Stimulated activated naive B cell treated with anti-CD40 and anti-IgM and Interleukin-4, amounts not matched to agents 10 μg/mL and 1 μg/mL and 100 μg/mL, for 72 hours (primary cell): ENCODE data around the gene KIF2A.
A peak's percentile ranks its signal among the peaks of the same experiment; 100 is the strongest.

ENCODE experiments used
- ATAC-seq, 2 donors: fragments of 150-1000 bp; cut with Tn5 transposase; replicated peaks; 2 replicates each; pipeline ENCODE4 v1.10.0; 2021; ENCODE audit warnings: moderate library complexity in 1 of 2
- DNase-seq: peaks from one replicate; pipeline ENCODE4 v3.0.0; 2021
- H3K27ac Mint-ChIP-seq: one replicate; pipeline ENCODE4 v1.8.0; 2022; ENCODE audit warnings: mild to moderate bottlenecking, mixed read lengths
- H3K27me3 Mint-ChIP-seq, 2 donors: one replicate each; pipeline ENCODE4 v1.8.0; 2022; ENCODE audit warnings: mixed read lengths in 2 of 2
- H3K36me3 Mint-ChIP-seq, 2 donors: one replicate each; pipeline ENCODE4 v1.8.0; 2022; ENCODE audit warnings: mixed read lengths in 2 of 2, mild to moderate bottlenecking in 1 of 2
- H3K4me1 Mint-ChIP-seq, 2 donors: one replicate each; pipeline ENCODE4 v1.8.0; 2022; ENCODE audit warnings: mixed read lengths in 2 of 2, mild to moderate bottlenecking in 1 of 2
- H3K4me3 Mint-ChIP-seq, 2 donors: one replicate each; pipeline ENCODE4 v1.8.0; 2022; ENCODE audit warnings: mild to moderate bottlenecking in 2 of 2, mixed read lengths in 2 of 2, moderate library complexity in 1 of 2
- H3K9me3 Mint-ChIP-seq, 2 donors: one replicate each; pipeline ENCODE4 v1.8.0; 2022; ENCODE audit warnings: mixed read lengths in 2 of 2, mild to moderate bottlenecking in 1 of 2

KIF2A gene

DNA sequence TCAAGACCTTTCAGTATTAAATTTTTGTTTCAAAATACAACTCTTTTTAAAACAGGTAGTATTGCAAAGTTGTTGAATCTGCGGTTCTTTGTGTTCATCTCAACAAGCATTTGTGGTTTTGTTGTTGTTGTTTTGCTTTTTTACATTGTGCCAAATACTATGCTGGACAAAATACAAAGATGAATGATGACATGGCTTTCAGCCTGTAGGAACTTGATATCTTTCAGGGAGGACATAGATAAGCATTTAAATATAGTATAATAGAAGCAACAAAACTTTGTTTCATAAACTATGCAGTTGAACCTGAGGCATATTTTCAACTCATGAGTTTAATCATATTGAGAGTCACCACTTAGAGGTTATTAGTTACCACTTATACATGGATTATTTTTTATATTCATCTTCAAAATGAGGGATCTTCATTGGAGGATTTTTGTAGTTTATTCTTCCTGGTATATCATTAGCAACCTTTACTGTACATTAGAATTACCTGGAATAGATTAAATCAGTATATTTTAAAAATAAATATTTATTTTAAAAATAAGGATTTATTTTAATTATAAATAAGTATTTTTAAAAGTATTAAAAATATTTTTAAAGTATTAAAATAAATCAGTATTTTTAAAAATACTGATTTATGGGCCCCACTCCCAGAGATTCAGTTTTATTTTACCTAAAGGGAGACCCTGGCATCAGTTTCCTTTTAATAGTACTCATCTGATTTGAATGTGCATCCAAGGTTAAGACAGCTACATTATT, 42.9 kb downstream of the KIF2A start:
- no peak for DNase-seq
- H3K9me3 Mint-ChIP-seq = no peaks in the 10 kb centered on the region
- H3K27me3 Mint-ChIP-seq = no peaks in the 10 kb centered on the region
- peaks cover 2 to 5% of the 10 kb centered on the region in 2 donors for H3K4me1 Mint-ChIP-seq
- H3K27ac Mint-ChIP-seq = no peak overlapping the region
- H3K36me3 Mint-ChIP-seq = peaks cover 10 to 28% of the 10 kb centered on the region in 2 donors
- no peak for ATAC-seq
- H3K4me3 Mint-ChIP-seq = no peak overlapping the region

DNA sequence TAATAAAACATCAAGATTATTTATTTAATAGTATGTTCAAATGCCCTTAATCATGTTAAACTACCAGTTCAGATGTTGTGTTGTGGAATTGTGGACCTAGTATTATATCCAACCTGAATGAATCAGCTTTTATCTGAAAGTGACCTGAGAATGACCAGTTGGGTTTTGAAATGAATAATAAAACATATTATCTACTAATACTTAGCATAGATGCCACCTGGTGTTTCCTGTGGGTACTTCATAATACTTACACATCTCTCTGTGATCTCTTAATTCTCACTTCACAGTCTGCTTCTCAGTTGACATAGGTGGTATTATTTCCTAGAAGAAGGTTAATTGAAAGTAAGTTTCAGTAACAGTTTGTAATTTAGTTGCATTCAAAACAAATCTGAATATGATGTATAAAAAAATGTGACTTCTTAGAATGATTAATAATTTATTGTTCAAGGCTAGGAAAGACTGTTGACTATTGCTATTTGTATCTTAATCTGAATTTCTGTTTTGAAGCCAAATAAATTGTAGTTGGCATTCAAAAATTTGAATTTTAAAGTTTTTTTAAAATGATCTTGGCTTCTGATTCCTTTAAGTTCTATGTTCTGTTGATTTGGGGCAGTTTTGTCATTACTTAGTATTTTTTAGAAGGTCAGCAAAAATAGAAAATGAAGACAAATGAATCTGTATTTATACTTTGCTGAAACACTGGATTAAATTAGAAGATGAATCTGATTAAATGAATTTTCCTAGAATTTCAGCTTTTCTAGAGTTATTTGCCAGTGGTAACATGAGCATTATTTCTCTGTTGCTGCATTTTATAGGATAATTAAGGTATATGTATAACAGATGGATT, 48.2 kb downstream of the KIF2A start:
- Mint-ChIP-seq H3K9me3 (no peaks in the 10 kb centered on the region), H3K4me1 (no peaks in the 10 kb centered on the region), H3K27me3 (no peaks in the 10 kb centered on the region), H3K4me3 (no peak overlapping the region), H3K27ac (no peak overlapping the region), H3K36me3 (peaks cover 10 to 18% of the 10 kb centered on the region in 2 donors)
- DNase-seq = no peak
- peak; percentile 81 to 84 for ATAC-seq

DNA sequence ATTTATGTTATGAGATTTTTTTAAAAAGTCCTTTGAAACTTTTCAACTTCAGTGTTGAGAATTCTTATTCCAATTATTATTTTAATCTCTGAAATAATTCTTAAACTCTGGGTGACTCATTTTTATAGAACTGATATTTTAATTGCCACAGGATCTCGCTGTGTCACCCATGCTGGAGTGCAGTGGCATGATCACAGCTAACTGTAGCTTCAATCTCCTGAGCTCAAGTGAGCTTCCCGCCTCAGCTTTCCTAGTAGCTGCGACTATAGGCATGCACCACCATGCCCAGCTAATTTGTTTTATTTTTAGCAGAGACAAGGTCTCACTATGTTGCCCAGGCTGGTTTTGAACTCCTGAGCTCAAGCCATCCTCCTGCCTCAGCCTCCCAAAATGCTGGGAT, 56.7 kb downstream of the KIF2A start:
- DNase-seq = no peak
- Mint-ChIP-seq H3K4me1 (no peaks in the 10 kb centered on the region), H3K9me3 (no peaks in the 10 kb centered on the region), H3K27me3 (no peaks in the 10 kb centered on the region), H3K36me3 (peaks cover 22 to 25% of the 10 kb centered on the region in 2 donors), H3K27ac (no peak overlapping the region), H3K4me3 (no peak overlapping the region)
- ATAC-seq = no peak

DNA sequence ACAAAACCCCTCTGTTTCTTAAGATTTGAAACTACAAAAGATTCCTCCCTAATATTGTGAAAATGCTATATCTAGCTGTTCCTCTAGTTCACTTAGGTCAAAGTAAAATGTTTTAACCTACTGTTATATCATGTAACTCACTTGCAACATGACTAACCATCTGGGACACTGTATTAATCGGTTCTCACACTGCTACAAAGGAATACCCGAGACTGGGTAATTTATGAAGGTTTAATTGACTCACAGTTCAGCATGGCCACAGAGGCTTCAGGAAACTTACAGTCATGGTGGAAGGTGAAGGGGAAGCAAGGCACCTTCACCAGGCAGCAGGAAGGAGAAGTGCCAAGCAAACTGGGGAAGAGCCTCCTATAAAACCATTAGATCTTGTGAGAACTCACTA, 63.0 kb downstream of the KIF2A start:
- Mint-ChIP-seq H3K27ac (no peak overlapping the region), H3K4me1 (no peaks in the 10 kb centered on the region), H3K27me3 (no peaks in the 10 kb centered on the region), H3K4me3 (no peak overlapping the region), H3K36me3 (peaks cover 32 to 36% of the 10 kb centered on the region in 2 donors), H3K9me3 (no peaks in the 10 kb centered on the region)
- no peak for DNase-seq
- no peak for ATAC-seq

DNA sequence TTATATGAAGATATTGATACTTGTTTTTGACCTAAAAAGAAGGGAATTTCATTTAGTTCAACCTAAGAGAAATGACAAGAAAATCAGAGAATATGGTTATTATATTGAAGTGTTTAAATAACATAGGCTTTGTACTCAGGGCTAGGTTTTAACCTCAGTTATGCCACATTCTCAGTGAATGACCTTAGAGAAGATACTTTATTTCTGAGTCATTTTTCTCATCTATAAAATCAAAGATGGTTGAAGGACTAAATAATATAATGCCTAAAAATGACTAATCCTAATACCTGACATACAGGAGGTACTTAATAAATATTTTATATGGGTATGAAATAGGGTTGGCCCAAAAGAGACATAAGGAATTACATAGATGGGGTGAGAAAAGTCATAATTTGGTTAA, 65.4 kb downstream of the KIF2A start:
- Mint-ChIP-seq H3K27me3 (no peaks in the 10 kb centered on the region), H3K9me3 (no peaks in the 10 kb centered on the region), H3K4me1 (no peaks in the 10 kb centered on the region), H3K27ac (no peak overlapping the region), H3K4me3 (no peak overlapping the region), H3K36me3 (peaks cover 20 to 30% of the 10 kb centered on the region in 2 donors)
- ATAC-seq (no peak), DNase-seq (no peak)

DNA sequence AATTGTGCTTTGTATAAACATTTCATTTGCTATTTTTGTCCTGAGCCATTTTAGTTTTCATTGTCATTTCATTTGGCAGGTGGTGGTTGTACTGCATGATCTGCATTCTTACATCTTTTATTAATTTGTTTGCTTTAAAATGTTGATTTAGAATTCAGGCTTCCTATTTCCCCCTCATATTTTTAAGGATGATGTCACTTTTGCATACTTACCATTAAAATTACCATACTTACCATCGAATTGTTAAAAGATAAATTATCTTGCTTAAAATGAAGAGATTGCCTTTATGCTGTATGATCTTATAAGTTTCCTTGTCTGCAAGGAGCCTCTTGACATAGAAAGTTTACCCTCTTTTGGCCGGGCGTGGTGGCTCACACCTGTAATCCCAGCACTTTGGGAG, 66.6 kb downstream of the KIF2A start:
- DNase-seq = no peak
- Mint-ChIP-seq H3K4me3 (no peak overlapping the region), H3K27ac (no peak overlapping the region)

DNA sequence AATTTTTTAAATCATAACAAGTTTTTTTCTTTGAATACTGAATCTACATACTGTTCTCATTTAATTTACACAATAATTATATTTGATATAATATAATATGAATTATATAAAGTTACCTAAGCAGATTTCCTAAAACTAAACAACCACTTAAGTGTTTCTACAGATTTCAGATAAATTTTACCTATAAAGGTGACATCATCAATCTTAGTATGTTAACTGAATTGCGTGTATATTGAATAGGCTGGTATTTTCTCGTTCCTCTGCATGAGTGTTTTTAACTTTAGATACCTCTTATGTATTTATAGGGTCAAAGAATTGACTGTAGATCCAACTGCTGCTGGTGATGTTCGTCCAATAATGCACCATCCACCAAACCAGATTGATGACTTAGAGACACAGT, 67.4 kb downstream of the KIF2A start:
- ATAC-seq = no peak
- Mint-ChIP-seq H3K36me3 (peaks cover 20 to 32% of the 10 kb centered on the region in 2 donors), H3K4me1 (no peaks in the 10 kb centered on the region), H3K4me3 (no peak overlapping the region), H3K9me3 (no peaks in the 10 kb centered on the region), H3K27me3 (no peaks in the 10 kb centered on the region), H3K27ac (no peak overlapping the region)
- DNase-seq = no peak

More for the DNA sequence above, 66.6 kb downstream of the KIF2A start:
- no peak for ATAC-seq
- no peaks in the 10 kb centered on the region for H3K9me3 Mint-ChIP-seq
- no peaks in the 10 kb centered on the region for H3K27me3 Mint-ChIP-seq
- H3K4me1 Mint-ChIP-seq = no peaks in the 10 kb centered on the region
- H3K36me3 Mint-ChIP-seq = peaks cover 16 to 27% of the 10 kb centered on the region in 2 donors

DNA sequence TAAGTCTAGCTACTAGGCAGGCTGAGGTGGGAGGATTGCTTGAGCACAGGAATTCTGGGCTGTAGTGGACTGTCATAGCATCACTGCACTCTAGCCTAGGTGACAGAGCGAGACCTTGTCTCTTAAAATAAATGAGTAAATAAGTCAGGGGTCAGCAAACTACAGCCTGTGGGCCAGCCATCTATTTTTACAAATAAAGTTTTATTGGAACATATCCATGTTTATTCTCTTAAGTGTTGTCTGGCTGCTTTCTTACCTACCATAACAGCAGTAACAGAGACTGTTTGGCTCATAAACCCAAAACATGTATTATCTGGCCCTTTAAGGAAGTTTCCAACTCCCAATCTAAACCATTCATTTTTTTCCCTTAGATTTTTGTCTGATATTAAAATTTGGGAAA, 68.1 kb downstream of the KIF2A start:
- no peak overlapping the region for H3K27ac Mint-ChIP-seq
- no peaks in the 10 kb centered on the region for H3K27me3 Mint-ChIP-seq
- ATAC-seq (no peak), DNase-seq (no peak)
- no peak overlapping the region for H3K4me3 Mint-ChIP-seq
- H3K36me3 Mint-ChIP-seq = peaks cover 23 to 33% of the 10 kb centered on the region in 2 donors
- no peaks in the 10 kb centered on the region for H3K4me1 Mint-ChIP-seq
- no peaks in the 10 kb centered on the region for H3K9me3 Mint-ChIP-seq

DNA sequence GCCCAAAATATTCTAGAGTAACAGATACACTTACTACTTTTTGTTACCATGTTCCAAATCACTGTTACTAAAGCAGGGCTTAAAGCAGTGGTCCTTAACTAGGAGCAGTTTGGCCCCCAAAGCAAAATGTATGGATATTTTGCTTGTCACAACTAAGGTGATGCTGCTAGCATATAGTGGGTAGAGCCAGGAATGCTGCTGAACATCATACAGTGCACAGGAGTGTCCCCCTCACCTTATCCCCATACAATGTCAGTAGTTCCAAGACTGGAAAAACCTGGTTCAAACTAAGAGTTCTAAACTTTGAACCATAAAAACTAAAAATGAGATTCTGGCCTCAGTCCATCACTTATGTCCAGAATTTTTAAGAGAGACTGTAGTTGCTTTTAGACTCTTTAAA, 69.6 kb downstream of the KIF2A start:
- Mint-ChIP-seq H3K36me3 (peaks cover 25 to 38% of the 10 kb centered on the region in 2 donors), H3K27ac (peak overlapping the region; percentile 59)

DNA sequence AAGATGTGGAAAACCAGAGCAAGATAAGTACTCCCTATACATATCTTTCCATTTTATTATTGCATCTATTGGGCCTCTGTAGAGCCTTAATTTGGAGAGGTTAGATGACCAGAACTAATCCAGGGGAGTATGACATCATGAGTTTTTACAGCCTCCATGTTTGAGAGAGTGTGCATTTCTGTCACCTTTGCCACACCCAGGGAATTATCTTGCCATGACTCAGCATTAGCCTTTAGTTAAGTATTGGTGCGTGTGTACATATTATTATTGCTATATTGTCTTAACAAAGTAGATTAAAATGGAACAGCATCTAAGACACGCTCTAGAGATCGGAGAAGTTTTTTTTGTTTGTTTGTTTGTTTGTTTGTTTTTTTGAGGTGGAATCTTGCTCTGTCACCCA, 70.1 kb downstream of the KIF2A start:
- H3K4me3 Mint-ChIP-seq = no peak overlapping the region
- H3K36me3 Mint-ChIP-seq = peaks cover 26 to 40% of the 10 kb centered on the region in 2 donors
- ATAC-seq (no peak), DNase-seq (no peak)
- H3K27me3 Mint-ChIP-seq = no peaks in the 10 kb centered on the region
- no peaks in the 10 kb centered on the region for H3K4me1 Mint-ChIP-seq
- H3K27ac Mint-ChIP-seq = peak overlapping the region; percentile 59
- no peaks in the 10 kb centered on the region for H3K9me3 Mint-ChIP-seq

More for the DNA sequence above, 69.6 kb downstream of the KIF2A start:
- no peaks in the 10 kb centered on the region for H3K4me1 Mint-ChIP-seq
- H3K4me3 Mint-ChIP-seq = no peak overlapping the region
- H3K27me3 Mint-ChIP-seq = no peaks in the 10 kb centered on the region
- ATAC-seq (no peak), DNase-seq (no peak)
- H3K9me3 Mint-ChIP-seq = no peaks in the 10 kb centered on the region

DNA sequence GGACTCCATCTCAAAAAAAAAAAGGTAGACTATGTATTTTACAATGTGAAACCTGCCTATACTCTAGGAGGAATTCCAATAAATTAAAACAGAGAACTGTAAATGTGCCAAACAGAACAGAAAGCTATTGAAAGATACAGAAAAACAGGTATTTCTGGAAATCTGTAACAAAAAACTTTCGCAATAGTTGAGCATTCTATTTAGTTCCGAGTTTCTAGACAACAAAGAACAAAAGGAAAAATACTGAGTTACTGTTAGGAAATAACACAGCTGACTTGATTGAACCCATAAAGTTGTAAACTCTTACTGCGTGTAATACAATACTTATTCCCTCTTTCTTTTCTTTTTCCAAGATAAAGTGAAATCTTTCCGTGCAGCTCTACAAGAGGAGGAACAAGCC, 79.1 kb downstream of the KIF2A start:
- no peak for DNase-seq
- peak overlapping the region; percentile 62 for H3K27ac Mint-ChIP-seq

DNA sequence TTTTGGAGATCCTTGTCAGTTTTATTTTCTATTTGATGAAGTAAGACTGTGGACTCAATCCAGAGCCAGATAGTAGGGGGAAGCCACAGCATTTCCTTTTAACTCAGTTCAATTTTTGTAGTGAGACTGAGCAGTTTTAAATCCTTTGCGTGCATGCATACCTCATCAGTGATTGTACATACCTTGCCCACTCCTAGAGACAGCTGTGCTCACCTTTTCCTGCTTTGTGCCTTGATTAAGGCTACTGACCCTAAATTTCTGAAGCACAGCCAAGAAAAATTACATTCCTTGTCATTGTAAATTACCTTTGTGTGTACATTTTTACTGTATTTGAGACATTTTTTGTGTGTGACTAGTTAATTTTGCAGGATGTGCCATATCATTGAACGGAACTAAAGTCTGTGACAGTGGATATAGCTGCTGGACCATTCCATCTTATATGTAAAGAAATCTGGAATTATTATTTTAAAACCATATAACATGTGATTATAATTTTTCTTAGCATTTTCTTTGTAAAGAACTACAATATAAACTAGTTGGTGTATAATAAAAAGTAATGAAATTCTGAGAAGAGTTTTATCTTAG, 79.9 kb downstream of the KIF2A start:
- Mint-ChIP-seq H3K36me3 (peaks cover 13 to 19% of the 10 kb centered on the region in 2 donors), H3K27me3 (no peaks in the 10 kb centered on the region), H3K4me1 (no peaks in the 10 kb centered on the region), H3K27ac (no peak overlapping the region), H3K4me3 (no peak overlapping the region), H3K9me3 (no peaks in the 10 kb centered on the region)
- DNase-seq (no peak), ATAC-seq (no peak)

More for the DNA sequence above, 79.1 kb downstream of the KIF2A start:
- no peak for ATAC-seq
- Mint-ChIP-seq H3K9me3 (no peaks in the 10 kb centered on the region), H3K4me1 (no peaks in the 10 kb centered on the region), H3K36me3 (peaks cover 17 to 22% of the 10 kb centered on the region in 2 donors), H3K27me3 (no peaks in the 10 kb centered on the region), H3K4me3 (no peak overlapping the region)

DNA sequence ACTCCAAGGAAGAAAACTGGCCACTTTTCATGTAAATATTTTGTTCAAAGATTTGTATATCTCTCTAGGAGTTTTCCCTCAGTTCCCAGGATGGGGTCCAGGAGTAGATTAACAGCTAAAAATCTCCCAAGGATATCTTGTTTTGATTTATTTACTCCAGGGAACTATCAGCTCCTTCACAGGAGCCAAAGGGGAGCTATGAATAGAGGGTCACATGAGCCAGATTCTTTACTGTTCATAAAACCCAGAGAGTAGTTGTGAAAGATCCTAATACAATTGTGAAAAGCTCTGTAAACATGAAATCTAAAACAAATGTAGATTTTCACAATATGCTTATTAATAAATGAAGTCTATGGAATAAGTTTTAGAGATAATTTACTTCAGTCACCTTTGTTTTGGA, 80.8 kb downstream of the KIF2A start:
- peaks cover 10 to 12% of the 10 kb centered on the region in 2 donors for H3K36me3 Mint-ChIP-seq
- H3K27ac Mint-ChIP-seq = no peak overlapping the region
- H3K9me3 Mint-ChIP-seq = no peaks in the 10 kb centered on the region
- no peak for ATAC-seq
- no peak overlapping the region for H3K4me3 Mint-ChIP-seq
- no peak for DNase-seq
- no peaks in the 10 kb centered on the region for H3K4me1 Mint-ChIP-seq
- H3K27me3 Mint-ChIP-seq = no peaks in the 10 kb centered on the region

DNA sequence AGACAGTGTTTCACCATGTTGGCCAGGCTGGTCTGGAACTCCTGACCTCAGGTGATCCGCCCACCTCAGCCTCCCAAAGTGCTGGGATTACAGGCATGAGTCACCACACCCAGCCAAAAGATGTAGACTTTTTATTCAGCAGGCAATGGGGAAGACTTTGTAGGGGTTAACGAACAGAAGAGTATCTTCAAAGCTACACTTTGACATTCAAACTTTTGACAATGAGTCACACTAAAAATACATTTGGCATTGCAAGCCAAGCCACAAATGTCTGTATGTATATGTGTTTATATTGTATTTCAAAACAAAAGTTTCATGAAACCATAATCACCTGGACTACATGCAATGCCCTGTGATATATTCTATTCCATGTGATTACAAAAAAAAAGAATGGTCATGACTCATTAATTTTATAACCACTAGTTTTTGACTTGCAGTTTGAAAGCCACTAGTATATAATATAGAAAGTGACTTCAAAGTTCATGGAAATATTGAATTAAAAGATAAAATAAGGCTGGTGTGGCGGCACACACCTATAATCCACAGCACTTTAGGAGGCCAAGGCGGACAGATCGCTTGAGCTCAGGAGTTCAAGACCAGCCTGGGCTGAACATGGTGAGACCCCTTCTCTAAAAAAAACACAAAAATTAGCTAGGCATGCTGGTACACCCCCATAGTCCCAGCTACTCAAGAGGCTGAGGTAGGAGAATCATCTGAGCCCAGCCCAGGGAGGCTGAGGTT, 89.4 kb downstream of the KIF2A start:
- no peak for DNase-seq
- H3K9me3 Mint-ChIP-seq = no peaks in the 10 kb centered on the region
- H3K4me1 Mint-ChIP-seq = peaks cover 0 to 4% of the 10 kb centered on the region in 2 donors
- no peak overlapping the region for H3K4me3 Mint-ChIP-seq
- no peaks in the 10 kb centered on the region for H3K27me3 Mint-ChIP-seq
- peaks cover 32 to 46% of the 10 kb centered on the region in 2 donors for H3K36me3 Mint-ChIP-seq
- peak in 1 of 2 donors; percentile 6 for ATAC-seq
- peak overlapping the region; percentile 65 for H3K27ac Mint-ChIP-seq
